Stimulated activated CD4-positive, alpha-beta T cell treated with anti-CD3 and anti-CD28 coated beads, TNF-alpha, amount 100 ng/mL, for 48 hours (primary cell): ENCODE data around the gene ZBTB7C.

Experiments used
- DNase-seq, 3 donors: peaks; one replicate each; pipeline ENCODE4 v3.0.0-alpha.2; 2020; ENCODE audit warnings: low read depth in 3 of 3

The ZBTB7C gene

DNA sequence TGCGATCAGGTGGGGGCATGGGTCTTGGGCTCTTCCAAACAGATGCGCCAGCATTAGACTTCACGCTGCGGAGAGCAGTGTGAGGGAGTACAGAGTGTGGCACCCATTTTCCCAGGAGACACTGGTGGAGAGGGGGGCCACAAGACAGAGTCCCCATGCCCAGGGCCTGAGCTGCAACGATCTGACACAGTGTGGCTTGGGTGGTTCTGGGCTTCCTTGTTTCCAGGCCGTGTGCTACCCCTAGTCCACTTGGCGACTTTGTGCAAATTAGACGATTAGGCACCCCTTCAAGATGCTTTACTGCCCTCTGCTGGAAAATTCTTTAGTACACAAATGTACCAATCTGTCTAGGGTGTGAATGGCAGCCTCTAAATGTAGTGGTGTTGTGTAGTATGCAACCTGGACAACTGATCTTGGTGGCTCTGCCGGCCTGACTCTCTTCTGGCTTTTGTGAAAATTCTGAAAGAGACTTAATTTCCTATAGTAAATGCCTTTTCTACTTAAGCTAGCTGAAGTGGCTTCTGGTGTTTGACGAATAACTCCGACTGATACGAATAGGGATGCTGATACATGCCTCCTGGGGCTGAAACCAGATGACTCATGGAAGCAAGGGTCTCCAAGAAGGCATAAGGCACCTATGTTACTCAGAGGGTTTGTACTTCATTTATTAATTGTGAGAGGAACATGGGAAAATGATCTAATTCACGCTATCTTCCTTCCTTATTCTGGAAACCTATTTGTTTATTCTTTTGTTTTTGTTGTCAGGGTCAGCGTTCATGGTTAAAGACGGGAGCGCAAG lies 386.5 kb downstream of the ZBTB7C start:
- peak in 1 of 3 donors; percentile 7 for DNase-seq

DNA sequence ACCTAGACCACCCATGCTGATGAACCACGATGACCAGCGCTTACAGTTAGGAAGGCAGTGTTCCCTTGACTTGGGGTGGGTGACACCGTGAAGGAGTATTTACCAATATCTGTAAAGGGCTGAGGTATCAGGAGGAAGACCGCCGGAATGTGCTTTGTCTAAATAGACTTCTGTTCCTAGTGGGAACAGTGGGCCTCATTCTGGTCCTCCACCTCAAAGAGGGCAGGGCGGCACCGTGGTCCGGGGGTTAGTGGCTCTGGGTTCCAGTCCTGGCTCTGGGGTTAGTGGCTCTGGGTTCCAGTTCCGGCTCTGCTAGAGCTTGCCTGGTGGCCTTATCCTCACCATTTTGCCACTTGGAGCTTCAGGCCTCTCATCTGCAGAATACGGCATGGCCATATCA lies 387.2 kb downstream of the ZBTB7C start:
- DNase-seq = no peak

DNA sequence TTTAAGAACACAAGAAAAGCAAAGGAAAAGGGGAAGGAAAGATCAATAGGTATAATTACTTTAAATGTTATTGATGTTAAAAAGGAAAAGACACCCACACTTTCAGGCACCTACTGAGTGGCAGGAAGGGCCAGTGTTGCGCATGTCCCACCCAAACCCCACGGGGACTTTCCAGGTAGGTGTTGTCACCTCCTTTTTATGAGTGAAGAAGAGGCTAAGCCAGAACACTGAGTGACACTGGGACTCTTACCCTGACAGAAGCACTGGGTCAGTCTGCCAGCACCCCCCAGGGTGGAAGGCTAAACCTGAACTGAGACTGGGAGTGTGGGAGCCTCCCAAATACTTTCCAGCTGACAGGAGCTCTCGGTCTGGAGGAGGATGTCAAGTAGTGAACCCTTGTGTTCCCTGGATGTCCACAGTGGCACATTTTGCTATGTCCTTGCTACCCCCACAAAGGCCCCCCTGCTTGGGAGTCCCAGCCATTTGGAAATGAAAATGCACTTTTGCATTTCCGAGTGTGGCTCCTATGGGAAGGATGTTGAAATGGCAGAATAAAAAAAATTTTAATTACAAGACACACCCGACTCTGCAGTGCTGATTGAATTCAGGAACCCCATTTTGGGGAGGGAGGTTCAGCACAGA lies 387.8 kb downstream of the ZBTB7C start:
- no peak for DNase-seq

DNA sequence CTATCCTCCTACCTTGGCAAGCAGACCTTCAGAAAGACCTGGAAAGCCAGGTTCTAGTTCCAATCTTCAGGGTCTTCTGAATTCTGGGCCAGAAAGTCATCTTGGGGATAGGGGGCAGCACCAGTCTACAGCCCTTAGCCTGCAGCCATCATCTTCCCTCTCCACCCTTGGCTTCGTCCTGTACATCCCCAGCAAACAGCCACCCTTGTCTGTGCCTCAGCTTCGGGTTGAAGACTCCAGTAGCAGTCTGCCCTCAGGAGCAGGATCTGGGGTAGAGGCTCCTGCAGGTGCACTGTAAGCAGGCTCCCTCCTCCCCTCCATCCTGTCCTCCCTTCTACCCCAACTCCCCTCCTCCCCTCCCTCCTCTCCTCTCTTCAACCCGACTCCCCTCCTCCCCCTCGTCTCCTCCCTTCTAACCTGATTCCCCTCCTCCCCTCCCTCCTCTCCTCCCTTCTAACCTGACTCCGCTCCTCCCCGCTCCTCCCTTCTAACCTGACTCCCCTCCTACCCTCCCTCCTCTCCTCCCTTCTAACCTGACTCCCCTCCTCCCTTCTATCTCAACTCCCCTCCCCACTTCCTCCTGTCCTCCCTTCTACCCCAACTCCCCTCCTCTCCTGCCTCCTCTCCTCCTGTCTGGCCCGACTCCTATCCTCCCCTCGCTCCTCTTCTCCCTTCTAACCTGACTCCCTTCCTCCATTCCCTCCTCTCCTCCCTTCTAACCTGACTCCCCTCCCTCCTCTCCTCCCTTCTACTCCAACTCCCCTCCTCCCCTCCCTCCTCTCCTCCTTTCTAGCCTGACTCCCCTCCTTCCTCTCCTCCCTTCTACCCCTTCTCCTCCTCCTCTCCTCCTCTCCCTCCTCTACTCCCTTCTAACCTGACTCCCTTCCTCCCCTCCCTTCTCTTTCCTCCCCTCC lies 388.6 kb downstream of the ZBTB7C start:
- DNase-seq = no peak

DNA sequence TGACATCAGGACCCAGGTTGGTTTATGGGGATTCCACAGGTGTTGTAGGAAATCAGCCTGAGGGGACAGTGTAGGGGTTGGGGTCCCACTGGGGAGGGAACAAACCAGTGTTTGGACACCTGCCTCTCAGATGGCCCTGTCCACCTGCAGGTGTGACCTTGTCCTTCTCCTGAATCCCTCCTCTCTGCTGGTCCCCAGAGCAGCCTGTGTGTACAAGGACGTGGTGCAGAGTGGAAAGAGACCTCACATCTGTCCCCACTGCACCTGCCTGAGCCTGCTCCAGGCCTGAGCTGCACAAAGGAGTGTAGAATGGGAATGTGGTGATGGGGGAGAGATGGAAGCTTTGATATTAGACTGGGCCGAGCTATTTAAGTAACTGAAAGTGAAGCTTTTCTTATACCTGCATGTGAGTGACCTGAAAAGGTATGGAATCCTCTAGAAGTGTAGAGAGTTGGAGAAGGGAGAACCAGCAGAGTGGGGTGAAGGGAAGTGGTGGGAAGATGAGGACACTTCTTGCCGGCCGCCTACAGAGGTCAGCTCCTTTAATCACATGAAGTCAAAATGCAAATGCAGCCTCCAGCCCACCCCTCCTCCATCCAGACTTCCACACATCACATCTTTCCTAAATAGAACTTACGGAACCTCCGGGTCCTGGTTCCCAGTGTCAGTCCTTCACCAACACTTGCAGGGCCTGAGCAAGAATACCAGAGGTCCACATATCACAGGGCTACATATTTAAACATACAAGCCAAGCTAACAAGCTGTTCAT lies 389.4 kb downstream of the ZBTB7C start:
- no peak for DNase-seq

DNA sequence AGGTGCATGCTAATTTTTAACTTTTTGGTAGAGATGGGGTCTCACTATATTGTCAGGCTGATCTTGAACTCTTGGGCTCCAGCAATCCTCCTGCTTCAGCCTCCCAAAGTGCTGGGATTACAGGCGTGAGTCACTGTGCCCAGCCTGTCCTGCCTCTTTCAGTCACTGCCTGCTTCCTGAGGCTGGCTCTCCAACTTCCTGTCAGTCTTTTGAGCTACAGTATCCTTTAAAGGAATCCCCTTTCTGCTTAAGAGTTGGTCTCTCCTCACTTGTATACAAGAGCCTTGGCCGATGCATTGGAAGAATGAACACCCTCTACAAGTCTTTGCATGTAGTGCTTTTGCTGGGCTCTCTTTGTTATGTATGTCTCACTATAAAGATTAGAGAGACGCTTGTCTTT lies 390.3 kb downstream of the ZBTB7C start:
- DNase-seq = no peak

DNA sequence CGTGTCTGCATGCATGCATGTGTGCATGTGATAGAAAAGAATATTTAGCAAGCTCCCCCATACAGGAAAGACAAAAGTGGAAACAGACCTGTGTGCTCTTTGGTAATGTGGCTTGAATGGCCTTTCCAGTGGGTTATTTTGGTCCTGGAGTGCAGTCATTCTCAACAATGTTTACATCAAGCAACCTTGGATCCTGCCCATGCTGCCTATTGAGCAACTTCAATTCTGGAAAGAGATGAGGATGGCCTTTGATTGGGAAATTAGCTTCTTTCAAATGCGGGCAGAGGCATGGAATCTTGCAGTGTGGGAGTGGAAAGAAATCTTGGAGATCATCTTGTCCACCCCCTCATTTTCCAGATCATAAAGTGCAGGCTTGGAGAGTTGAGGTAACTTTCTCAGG lies 391.5 kb downstream of the ZBTB7C start:
- DNase-seq = no peak

DNA sequence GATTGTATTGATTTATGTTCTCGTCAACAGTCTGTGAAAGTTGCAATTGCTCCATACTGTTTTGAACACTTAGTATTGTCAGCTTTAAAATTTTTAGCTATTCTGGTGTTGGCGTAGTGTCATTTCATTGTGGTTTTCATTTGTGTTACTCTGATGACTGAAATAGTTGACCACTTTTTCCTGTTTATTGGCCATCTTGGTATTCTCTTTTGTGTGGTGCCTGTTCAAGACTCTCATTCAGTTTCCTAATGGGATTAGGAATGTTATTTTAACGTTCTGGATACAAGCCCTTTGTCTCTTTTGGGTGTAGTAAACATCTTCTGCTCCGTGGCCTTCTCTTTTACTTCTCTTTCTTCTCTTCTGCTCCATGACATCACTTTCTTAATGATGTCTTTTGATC lies 396.0 kb downstream of the ZBTB7C start:
- DNase-seq = no peak

DNA sequence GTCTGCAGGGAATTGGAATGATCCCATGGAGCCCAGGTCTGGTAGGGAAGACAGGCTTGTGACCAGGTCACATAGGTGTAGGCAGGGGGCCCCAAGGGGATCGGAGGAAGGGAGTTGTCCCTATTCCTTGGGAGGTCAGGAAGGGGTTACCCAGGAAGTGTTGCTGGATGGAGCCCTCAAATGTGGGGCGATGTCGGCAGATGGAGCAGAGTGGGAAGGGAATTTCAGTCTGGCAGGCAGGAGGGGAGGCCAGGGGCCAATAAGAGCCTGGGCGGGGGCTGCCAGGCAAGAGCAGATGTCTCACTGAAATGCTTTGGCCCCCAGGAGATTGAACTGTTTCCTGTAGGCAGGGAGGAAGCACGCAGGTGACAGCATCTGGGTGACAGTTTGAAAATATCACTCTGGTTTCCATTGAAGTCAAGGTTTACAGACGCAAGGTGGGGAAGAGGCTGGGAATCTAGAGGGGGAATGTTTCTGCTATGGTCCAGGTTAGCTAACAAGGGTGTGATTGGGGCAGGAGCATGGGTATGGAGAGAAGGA lies 397.2 kb downstream of the ZBTB7C start:
- DNase-seq = no peak

DNA sequence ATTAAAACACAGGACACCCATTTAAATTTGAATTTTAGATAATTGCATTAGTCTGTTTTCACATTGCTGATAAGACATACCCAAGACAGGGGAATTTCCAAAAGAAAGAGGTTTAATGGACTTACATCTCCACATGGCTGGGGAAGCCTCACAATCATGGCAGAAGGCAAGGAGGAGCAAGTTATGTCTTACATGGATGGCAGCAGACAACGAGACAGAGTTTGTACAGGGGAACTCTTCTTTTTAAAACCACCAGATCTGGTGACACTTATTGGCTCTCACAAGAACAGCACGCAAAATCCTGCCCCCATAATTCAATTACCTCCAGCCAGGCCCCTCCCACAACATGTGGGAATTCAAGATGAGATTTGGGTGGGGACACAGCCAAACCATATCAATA lies 398.9 kb downstream of the ZBTB7C start:
- no peak for DNase-seq

DNA sequence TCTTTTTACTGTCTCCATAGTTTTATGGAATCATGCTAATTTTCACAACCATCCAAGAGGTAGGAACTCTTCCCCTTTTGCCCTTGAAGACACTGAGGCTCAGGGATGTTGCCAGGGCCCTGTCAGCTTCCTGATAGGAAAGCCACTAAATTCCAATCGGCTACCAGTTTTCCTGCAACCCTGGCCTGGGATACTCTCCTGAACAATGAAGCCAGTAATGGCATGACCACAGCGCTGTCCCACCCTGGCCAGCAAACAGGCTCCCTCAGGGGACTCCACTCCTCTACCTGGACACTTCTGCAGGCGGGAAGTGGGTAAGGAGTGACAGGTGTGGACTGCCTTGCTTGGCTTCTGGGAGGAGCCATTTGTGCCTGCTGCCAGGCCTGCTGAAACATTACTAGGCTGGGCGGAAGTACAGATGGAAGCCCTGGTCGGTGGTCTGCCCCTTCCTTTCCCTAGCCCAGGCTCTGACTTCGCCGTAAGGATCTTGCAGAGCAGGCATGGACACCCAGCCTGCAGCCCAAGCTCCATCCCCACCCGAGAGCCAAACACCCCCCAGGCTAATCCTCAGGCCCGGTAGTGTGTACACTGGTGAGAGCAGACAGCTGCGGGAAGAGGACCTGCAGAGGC lies 400.0 kb downstream of the ZBTB7C start:
- DNase-seq = no peak

DNA sequence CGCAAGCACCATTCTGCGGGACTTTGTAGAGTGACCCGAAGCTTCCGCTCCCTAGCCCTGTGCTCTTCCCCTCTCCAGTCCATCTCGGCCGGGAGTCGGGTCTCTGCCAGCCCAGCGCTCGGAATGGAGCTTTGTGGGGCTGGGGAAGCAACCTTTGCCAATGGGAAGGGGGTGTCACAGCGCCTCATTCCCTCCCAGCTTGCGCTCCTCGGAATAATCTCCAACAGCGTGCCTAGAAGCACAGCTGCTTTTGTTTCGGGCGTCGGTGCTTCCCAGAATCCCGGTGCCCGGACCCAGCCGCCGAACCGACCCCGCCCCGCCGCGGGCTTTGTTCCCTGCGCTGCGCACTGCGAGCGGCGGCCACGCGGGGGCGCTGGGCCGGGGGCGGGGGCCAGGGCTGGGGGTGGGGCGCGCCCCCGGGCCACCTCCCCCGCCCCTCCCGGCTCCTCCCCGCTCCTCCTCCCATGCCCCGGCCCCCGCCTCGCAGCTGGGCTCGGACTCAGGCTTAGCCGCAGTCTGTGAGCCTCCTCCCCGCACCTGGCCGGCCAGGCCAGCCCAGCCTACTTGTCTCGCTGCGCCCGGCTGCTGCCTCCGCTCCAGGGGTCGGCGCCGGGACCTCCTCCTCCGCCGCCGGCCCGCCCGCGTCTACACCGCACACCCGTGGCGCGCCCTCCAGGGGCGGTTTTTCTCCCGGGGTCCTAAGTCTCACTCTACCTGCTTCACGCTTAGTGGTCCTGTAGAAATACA lies 401.1 kb downstream of the ZBTB7C start:
- DNase-seq = peak in 1 of 3 donors; percentile 27

DNA sequence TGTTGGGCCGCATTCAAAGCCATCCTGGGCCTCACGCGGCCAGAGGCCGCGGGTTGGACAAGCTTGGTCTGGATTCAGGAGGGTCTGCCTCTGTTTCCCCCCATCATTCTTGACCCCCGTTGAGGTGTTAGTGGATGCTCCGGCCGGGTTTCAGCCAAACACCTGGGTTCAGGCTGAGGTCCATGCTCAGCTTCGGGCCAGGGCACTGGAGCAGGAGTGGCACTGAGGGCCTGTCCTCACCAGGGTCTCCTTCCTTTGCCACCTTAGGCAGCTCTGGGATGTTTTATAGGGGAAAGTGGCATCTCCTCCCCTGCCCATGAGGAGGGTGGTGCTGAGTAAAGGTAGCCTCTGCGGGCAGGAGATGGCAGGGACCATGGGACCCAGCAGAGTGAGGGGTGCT lies 401.8 kb downstream of the ZBTB7C start:
- DNase-seq = no peak

DNA sequence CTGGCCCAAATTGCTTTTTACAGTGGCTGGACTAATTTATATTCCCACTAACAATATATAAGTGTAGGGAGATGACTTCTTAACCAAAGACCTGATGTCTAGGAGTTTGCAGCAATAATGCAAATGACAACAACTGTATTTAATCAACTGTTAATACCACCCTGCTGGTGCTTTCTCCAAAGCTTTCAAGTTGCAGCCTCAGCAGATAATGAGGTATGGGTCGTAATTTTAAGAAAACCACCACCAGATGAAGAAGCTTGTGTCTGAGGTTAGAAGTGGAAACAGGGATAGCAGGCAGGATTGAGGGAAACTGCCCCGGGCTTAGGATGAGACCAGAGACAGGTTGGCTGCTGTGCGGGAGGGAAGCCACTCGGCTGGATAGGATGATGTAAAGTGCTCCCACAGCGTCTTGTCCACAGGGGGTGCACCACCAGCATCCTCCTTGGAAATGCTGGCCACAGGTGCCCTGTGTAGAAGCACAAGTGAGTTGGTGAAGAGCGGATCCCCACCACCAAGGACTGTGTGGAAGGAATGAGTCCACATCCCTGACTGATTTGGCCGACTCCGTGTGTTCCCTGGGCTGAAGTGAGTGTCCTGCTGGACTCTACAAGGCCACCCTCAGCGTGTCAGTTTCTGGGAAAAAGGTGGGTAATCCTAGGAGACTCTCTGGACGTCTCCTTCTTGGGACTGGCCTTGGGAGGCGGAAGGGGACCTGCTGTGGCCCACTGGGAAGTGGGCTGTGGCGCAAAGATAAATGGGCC lies 402.6 kb downstream of the ZBTB7C start:
- no peak for DNase-seq

DNA sequence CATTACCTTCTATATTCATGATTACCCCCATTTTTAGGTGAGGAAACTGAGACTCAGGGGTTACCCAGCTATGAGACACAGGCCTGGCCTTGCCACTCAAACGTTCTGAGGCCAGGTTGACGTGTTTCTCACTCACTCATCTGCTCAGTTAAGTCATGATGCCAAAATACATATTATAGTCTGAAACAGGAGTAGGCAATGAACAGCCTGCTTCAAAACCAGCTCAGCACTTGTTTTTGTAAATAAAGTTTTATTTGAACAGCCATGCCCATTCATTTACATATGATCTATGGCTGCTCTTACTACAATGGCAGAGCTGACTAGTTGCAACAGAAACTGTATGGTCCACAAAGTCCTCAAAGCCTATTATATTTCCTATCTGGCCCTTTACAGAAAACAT lies 404.6 kb downstream of the ZBTB7C start:
- no peak for DNase-seq

DNA sequence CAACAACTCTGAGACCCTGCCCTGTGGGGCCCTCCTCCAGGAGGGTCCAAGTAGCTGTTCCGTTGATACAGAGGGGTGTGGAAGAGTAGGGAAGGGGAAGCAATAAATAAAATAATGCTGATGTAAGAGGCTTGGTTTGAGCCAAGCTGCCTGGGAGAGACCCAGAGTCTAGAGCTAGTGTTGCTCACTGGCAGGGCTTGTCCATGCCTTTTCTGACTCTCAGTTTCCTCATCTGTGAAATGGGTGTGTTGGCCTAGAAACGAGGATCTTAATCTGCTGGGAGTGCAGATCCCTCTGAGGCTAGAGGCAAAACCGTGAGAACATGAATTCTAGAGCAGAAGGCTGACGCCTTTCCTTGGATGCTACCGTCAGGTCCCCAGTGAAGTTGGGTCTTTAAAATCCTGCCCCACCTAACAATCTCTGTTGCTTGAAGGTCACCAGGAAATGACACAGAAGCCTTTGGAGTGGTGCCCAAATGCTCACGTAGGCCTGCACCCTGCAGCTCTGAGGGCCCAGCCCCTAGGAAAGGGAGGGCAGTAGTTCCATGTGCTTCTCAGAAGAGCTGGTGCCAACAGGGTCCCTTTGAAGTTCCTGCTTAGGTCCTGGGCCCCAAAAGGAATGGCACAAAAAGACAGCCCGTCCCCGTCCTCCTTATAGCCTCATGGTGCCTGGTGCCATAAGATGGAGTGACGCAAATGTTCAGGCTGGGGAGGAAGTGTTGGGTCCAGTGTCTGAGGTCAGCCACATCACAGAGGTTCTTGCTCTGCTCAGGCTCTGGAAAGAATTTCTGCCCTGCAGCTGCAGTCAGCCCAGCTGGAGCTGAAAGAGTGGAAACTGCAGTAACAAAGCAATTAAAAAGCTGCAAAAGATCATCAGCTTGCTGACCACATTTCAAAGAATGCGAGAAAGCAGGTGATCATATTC lies 405.5 kb downstream of the ZBTB7C start:
- no peak for DNase-seq

DNA sequence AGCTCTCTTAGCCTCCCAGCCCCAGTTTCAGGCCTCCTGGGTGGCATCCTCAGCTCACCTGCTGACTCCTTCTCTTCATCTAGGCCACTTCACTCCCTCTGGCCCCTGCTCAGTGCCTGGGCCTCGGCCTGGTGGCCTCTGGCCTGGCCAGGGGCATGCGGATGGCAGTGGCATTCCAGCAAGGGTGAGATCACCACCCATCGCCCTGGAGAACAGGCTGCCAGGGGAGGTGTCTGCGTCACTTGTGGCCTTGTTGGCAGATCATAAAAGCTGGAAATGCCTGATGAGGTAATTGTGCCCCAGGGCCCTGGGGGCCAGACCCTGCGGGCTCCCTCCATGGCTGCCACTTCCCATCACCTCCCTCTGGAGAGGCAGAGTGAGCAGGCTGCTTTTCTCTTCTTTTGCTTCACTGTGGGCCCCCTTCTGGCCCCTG lies 406.2 kb downstream of the ZBTB7C start:
- DNase-seq = no peak

DNA sequence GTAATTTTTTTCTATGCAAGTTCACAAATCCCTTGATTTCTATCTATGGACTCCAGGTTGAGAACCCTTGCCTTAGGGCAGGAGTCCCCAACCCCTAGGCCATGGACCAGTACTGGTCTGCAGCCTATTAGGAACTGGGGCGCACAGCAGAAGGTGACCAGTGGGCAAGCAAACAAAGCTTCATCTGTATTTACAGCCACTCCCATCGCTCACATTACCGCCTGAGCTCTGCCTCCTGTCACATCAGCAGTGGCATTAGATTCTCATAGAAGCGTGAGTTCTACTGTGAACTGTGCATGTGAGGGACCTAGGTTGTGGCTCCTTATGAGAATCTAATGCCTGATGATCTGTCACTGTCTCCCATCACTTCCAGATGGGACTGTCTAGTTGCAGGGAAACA lies 408.5 kb downstream of the ZBTB7C start:
- DNase-seq = no peak
